ENCODE measurements around the gene TMEM209. TPM values are rescaled to one million over a fixed set of nuclear protein-coding genes. Genes with fewer than 3 reads are reported as not detected.

Gene TMEM209
- total RNA-seq, 1 experiment from 2014 or later, result 21.0 TPM

DNA sequence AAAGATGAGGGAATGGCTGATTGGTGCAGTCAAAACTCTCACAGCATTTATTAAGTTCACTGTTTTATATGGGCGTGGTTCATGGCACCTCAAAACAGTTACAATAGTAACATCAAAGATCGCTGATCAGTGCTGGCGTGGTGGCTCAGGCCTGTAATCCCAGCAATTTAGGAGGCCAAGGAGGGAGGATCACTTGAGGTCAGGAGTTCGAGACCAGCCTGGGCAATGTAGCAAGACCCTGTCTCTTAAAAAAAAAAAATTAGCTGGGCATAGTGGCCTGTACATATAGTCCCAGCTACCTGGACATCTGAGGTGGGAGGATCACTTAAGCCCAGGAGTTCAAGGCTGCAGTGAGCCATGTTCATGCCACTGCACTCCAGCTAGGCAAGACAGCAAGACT lies 86.4 kb downstream of the TMEM209 start:
- Mint-ChIP-seq H3K27ac (no peak overlapping the region), H3K36me3 (peaks cover 22% of the 10 kb centered on the region), H3K4me1 (no peaks in the 10 kb centered on the region), H3K27me3 (ENCODE audit: low read depth) (no peaks in the 10 kb centered on the region), H3K9me3 (no peaks in the 10 kb centered on the region), H3K4me3 (no peak overlapping the region)
- DNase-seq (ENCODE audit: low spot score) (no peak), ATAC-seq (no peak)
- ChIA-PET CTCF (no interaction called here), POLR2A (no interaction called here)
- TF ChIP-seq JAZF1 (CRISPR knock-in tag; IDR thresholded peaks at IDR 0.05) (no peak), RORB (CRISPR knock-in tag; IDR thresholded peaks at IDR 0.05) (no peak), TCF7 (CRISPR knock-in tag; IDR thresholded peaks at IDR 0.05; ENCODE audit: low read depth) (no peak), EMX1 (CRISPR knock-in tag; IDR thresholded peaks at IDR 0.05) (no peak), NR1H2 (CRISPR knock-in tag; IDR thresholded peaks at IDR 0.05) (no peak)
- TF ChIP-seq, protein P1, sequence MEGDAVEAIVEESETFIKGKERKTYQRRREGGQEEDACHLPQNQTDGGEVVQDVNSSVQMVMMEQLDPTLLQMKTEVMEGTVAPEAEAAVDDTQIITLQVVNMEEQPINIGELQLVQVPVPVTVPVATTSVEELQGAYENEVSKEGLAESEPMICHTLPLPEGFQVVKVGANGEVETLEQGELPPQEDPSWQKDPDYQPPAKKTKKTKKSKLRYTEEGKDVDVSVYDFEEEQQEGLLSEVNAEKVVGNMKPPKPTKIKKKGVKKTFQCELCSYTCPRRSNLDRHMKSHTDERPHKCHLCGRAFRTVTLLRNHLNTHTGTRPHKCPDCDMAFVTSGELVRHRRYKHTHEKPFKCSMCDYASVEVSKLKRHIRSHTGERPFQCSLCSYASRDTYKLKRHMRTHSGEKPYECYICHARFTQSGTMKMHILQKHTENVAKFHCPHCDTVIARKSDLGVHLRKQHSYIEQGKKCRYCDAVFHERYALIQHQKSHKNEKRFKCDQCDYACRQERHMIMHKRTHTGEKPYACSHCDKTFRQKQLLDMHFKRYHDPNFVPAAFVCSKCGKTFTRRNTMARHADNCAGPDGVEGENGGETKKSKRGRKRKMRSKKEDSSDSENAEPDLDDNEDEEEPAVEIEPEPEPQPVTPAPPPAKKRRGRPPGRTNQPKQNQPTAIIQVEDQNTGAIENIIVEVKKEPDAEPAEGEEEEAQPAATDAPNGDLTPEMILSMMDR (IDR thresholded peaks at IDR 0.05), result no peak
- TF ChIP-seq, protein P2, sequence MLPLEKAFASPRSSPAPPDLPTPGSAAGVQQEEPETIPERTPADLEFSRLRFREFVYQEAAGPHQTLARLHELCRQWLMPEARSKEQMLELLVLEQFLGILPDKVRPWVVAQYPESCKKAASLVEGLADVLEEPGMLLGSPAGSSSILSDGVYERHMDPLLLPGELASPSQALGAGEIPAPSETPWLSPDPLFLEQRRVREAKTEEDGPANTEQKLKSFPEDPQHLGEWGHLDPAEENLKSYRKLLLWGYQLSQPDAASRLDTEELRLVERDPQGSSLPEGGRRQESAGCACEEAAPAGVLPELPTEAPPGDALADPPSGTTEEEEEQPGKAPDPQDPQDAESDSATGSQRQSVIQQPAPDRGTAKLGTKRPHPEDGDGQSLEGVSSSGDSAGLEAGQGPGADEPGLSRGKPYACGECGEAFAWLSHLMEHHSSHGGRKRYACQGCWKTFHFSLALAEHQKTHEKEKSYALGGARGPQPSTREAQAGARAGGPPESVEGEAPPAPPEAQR (CRISPR knock-in tag; IDR thresholded peaks at IDR 0.05), result no peak
- TF ChIP-seq, protein P3, sequence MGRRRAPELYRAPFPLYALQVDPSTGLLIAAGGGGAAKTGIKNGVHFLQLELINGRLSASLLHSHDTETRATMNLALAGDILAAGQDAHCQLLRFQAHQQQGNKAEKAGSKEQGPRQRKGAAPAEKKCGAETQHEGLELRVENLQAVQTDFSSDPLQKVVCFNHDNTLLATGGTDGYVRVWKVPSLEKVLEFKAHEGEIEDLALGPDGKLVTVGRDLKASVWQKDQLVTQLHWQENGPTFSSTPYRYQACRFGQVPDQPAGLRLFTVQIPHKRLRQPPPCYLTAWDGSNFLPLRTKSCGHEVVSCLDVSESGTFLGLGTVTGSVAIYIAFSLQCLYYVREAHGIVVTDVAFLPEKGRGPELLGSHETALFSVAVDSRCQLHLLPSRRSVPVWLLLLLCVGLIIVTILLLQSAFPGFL (CRISPR knock-in tag; IDR thresholded peaks at IDR 0.05; ENCODE audit: borderline replicate concordance), result no peak
- TF ChIP-seq, protein P4, sequence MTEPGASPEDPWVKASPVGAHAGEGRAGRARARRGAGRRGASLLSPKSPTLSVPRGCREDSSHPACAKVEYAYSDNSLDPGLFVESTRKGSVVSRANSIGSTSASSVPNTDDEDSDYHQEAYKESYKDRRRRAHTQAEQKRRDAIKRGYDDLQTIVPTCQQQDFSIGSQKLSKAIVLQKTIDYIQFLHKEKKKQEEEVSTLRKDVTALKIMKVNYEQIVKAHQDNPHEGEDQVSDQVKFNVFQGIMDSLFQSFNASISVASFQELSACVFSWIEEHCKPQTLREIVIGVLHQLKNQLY (CRISPR knock-in tag; IDR thresholded peaks at IDR 0.05), result no peak
- TF ChIP-seq, protein P5, sequence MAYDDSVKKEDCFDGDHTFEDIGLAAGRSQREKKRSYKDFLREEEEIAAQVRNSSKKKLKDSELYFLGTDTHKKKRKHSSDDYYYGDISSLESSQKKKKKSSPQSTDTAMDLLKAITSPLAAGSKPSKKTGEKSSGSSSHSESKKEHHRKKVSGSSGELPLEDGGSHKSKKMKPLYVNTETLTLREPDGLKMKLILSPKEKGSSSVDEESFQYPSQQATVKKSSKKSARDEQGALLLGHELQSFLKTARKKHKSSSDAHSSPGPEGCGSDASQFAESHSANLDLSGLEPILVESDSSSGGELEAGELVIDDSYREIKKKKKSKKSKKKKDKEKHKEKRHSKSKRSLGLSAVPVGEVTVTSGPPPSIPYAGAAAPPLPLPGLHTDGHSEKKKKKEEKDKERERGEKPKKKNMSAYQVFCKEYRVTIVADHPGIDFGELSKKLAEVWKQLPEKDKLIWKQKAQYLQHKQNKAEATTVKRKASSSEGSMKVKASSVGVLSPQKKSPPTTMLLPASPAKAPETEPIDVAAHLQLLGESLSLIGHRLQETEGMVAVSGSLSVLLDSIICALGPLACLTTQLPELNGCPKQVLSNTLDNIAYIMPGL (CRISPR knock-in tag; IDR thresholded peaks at IDR 0.05), result no peak
- TF ChIP-seq, protein P6, sequence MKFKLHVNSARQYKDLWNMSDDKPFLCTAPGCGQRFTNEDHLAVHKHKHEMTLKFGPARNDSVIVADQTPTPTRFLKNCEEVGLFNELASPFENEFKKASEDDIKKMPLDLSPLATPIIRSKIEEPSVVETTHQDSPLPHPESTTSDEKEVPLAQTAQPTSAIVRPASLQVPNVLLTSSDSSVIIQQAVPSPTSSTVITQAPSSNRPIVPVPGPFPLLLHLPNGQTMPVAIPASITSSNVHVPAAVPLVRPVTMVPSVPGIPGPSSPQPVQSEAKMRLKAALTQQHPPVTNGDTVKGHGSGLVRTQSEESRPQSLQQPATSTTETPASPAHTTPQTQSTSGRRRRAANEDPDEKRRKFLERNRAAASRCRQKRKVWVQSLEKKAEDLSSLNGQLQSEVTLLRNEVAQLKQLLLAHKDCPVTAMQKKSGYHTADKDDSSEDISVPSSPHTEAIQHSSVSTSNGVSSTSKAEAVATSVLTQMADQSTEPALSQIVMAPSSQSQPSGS (CRISPR knock-in tag; IDR thresholded peaks at IDR 0.05; ENCODE audit: borderline replicate concordance, low read depth), result no peak

DNA sequence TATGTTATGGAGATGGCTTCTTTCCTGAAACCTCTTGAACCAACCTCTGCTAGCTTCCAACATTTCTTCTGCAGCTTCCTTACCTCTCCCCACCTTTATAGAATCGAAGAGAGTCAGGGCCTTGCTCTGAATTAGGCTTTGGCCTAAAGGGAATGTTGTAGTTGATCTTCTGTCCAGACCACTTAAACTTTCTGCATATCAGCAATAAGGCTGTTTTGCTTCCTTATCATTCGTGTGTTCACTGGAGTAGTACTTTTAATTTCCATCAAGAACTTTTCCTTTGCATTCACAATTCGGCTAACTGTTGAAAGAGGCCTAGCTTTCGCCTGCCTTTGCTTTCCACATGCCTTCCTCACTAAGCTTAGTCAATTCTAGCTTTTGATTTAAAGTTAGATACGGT lies 86.9 kb downstream of the TMEM209 start:
- TF ChIP-seq, protein P7, sequence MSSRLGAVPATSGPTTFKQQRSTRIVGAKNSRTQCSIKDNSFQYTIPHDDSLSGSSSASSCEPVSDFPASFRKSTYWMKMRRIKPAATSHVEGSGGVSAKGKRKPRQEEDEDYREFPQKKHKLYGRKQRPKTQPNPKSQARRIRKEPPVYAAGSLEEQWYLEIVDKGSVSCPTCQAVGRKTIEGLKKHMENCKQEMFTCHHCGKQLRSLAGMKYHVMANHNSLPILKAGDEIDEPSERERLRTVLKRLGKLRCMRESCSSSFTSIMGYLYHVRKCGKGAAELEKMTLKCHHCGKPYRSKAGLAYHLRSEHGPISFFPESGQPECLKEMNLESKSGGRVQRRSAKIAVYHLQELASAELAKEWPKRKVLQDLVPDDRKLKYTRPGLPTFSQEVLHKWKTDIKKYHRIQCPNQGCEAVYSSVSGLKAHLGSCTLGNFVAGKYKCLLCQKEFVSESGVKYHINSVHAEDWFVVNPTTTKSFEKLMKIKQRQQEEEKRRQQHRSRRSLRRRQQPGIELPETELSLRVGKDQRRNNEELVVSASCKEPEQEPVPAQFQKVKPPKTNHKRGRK (CRISPR knock-in tag; IDR thresholded peaks at IDR 0.05; ENCODE audit: borderline replicate concordance), result no peak
- TF ChIP-seq, protein P8, sequence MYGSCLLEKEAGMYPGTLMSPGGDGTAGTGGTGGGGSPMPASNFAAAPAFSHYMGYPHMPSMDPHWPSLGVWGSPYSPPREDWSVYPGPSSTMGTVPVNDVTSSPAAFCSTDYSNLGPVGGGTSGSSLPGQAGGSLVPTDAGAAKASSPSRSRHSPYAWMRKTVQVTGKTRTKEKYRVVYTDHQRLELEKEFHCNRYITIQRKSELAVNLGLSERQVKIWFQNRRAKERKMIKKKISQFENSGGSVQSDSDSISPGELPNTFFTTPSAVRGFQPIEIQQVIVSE (CRISPR knock-in tag; IDR thresholded peaks at IDR 0.05; ENCODE audit: borderline replicate concordance), result no peak
- TF ChIP-seq, protein P9, sequence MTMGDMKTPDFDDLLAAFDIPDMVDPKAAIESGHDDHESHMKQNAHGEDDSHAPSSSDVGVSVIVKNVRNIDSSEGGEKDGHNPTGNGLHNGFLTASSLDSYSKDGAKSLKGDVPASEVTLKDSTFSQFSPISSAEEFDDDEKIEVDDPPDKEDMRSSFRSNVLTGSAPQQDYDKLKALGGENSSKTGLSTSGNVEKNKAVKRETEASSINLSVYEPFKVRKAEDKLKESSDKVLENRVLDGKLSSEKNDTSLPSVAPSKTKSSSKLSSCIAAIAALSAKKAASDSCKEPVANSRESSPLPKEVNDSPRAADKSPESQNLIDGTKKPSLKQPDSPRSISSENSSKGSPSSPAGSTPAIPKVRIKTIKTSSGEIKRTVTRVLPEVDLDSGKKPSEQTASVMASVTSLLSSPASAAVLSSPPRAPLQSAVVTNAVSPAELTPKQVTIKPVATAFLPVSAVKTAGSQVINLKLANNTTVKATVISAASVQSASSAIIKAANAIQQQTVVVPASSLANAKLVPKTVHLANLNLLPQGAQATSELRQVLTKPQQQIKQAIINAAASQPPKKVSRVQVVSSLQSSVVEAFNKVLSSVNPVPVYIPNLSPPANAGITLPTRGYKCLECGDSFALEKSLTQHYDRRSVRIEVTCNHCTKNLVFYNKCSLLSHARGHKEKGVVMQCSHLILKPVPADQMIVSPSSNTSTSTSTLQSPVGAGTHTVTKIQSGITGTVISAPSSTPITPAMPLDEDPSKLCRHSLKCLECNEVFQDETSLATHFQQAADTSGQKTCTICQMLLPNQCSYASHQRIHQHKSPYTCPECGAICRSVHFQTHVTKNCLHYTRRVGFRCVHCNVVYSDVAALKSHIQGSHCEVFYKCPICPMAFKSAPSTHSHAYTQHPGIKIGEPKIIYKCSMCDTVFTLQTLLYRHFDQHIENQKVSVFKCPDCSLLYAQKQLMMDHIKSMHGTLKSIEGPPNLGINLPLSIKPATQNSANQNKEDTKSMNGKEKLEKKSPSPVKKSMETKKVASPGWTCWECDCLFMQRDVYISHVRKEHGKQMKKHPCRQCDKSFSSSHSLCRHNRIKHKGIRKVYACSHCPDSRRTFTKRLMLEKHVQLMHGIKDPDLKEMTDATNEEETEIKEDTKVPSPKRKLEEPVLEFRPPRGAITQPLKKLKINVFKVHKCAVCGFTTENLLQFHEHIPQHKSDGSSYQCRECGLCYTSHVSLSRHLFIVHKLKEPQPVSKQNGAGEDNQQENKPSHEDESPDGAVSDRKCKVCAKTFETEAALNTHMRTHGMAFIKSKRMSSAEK (CRISPR knock-in tag; IDR thresholded peaks at IDR 0.05; ENCODE audit: borderline replicate concordance), result no peak
- POLR2A ChIA-PET, result no interaction called here
- H3K4me3 Mint-ChIP-seq, result no peak overlapping the region
- H3K27me3 Mint-ChIP-seq (ENCODE audit: low read depth), result no peaks in the 10 kb centered on the region
- ATAC-seq, result no peak
- no peaks in the 10 kb centered on the region for H3K9me3 Mint-ChIP-seq
- CTCF ChIA-PET, result interaction anchor here (0.7 kb wide), 1 partner anchor 46 kb away, joined by 3 read pairs; no protein-coding TSS in a partner anchor
- DNase-seq (ENCODE audit: low spot score), result no peak
- H3K36me3 Mint-ChIP-seq, result peaks cover 19% of the 10 kb centered on the region
- no peaks in the 10 kb centered on the region for H3K4me1 Mint-ChIP-seq
- no peak overlapping the region for H3K27ac Mint-ChIP-seq
